Endothelial cell (in vitro differentiated cells): ENCODE data around the gene SENP7. TPM values are rescaled to one million over a fixed set of nuclear protein-coding genes. Genes with fewer than 3 reads are reported as not detected.

Source experiments
- DNase-seq: peaks from one replicate; pipeline ENCODE4 v3.0.0; 2021; ENCODE audit warnings: low spot score
- H3K27ac Mint-ChIP-seq: one replicate; pipeline ENCODE4 v1.8.0; 2021; ENCODE audit warnings: mixed read lengths, inconsistent platforms; ENCODE audit not compliant: unreplicated experiment
- H3K27me3 Mint-ChIP-seq: one replicate; pipeline ENCODE4 v1.8.0; 2021; ENCODE audit warnings: mild to moderate bottlenecking, moderate library complexity, mixed read lengths, inconsistent platforms; ENCODE audit not compliant: unreplicated experiment
- H3K36me3 Mint-ChIP-seq: one replicate; pipeline ENCODE4 v1.8.0; 2021; ENCODE audit warnings: mild to moderate bottlenecking, low read depth, mixed read lengths, inconsistent platforms; ENCODE audit not compliant: unreplicated experiment
- H3K4me1 Mint-ChIP-seq: one replicate; pipeline ENCODE4 v1.8.0; 2021; ENCODE audit warnings: mild to moderate bottlenecking, mixed read lengths, inconsistent platforms; ENCODE audit not compliant: unreplicated experiment
- H3K4me3 Mint-ChIP-seq: one replicate; pipeline ENCODE4 v1.8.0; 2021; ENCODE audit warnings: mild to moderate bottlenecking, mixed read lengths, inconsistent platforms; ENCODE audit not compliant: unreplicated experiment
- H3K9me3 Mint-ChIP-seq: one replicate; pipeline ENCODE4 v1.8.0; 2021; ENCODE audit warnings: mixed read lengths, inconsistent platforms; ENCODE audit not compliant: unreplicated experiment
- total RNA-seq: library from RNA; stranded (reverse); fragmentation: NEBNext Ultra II Directional; extraction: Animal tissue kit (Norgen Biotek cat#: 25700); gene quantifications from one replicate; pipeline ENCODE4 v1.2.1, GENCODE V29; 2021; ENCODE audit not compliant: unreplicated experiment
- TF ChIP-seq, protein P1 (sequence below): fragments of 200-600 bp; sonication (generic); IDR thresholded peaks from one replicate; pipeline ENCODE4 v1.5.0; 2021; ENCODE audit warnings: antibody characterized with exemption; ENCODE audit not compliant: unreplicated experiment

SENP7 gene
- total RNA-seq, 1 donor from 2014 or later, result 36.6 TPM

DNA sequence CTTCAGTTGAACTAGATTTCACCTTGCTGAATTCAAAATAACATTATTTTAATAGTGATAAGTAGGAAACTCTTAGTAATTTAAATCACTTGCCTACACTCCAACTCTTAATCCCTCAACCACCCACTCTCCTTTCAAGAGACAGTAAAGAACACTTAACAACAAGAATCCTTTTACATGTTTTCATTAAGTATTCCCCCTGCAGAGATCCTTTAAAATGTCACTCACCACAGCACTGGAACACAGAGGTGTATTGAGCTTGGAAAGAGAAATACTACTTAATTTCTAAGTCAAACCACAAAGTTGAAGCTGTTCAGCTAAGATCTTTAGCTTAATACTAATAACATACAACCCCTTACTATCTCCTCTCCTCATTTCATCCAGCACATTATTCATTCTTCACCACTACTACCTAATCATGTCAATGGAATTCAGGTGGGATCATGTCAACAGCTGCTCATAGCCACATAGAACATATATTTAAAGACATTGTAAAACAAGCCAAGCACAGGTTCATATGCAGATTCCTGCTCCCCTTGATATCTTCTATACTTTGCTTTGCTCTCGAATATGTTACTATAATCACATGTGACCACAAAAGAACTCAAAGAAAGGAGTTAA, 233.1 kb downstream of the SENP7 start:
- H3K4me3 Mint-ChIP-seq, result no peak overlapping the region
- DNase-seq, result no peak
- no peaks in the 10 kb centered on the region for H3K36me3 Mint-ChIP-seq
- H3K27me3 Mint-ChIP-seq, result no peaks in the 10 kb centered on the region
- no peaks in the 10 kb centered on the region for H3K9me3 Mint-ChIP-seq
- TF ChIP-seq, protein P1, sequence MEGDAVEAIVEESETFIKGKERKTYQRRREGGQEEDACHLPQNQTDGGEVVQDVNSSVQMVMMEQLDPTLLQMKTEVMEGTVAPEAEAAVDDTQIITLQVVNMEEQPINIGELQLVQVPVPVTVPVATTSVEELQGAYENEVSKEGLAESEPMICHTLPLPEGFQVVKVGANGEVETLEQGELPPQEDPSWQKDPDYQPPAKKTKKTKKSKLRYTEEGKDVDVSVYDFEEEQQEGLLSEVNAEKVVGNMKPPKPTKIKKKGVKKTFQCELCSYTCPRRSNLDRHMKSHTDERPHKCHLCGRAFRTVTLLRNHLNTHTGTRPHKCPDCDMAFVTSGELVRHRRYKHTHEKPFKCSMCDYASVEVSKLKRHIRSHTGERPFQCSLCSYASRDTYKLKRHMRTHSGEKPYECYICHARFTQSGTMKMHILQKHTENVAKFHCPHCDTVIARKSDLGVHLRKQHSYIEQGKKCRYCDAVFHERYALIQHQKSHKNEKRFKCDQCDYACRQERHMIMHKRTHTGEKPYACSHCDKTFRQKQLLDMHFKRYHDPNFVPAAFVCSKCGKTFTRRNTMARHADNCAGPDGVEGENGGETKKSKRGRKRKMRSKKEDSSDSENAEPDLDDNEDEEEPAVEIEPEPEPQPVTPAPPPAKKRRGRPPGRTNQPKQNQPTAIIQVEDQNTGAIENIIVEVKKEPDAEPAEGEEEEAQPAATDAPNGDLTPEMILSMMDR, result no peak
- no peak overlapping the region for H3K27ac Mint-ChIP-seq
- H3K4me1 Mint-ChIP-seq, result no peaks in the 10 kb centered on the region

DNA sequence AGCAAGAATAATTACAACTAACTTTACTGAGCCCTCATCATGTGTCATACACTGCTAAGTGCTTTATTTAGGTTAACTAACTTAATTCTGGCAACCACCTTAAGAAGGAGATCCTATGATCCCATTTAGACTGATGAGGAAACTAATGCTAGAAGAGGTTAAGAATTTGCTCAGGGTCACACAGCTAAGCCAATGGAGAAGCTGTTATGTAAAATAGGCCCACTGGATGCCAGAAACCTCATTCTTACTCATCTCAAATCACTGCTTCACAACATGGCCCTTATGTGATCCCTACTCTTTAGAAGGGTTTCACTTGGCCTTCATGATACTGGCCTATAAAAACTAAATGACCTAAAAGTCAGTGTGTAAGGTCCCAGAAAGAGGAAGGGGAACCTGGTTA, 233.8 kb downstream of the SENP7 start:
- no peak for DNase-seq
- Mint-ChIP-seq H3K36me3 (no peaks in the 10 kb centered on the region), H3K9me3 (no peaks in the 10 kb centered on the region), H3K4me1 (no peaks in the 10 kb centered on the region), H3K27me3 (no peaks in the 10 kb centered on the region), H3K4me3 (no peak overlapping the region), H3K27ac (no peak overlapping the region)
- TF ChIP-seq, protein P1, result no peak

DNA sequence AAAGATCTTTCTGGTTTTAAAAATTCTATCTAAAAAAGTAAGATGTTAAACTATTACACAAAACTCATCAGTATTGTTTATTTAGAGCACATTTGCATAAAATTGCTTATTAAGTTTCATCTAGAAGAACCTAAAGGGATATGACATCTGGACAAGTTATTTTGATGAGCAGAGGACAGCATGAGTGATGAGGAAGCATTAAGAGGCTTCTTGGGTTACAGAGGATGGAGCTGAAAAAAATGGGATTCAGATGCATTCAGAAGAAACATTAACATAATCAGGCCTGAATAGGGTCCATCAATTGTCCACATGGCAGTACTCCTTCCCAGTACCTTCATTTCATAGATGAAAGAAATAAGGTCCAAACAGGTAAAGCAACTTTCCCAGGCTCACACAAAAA, 234.3 kb downstream of the SENP7 start:
- Mint-ChIP-seq H3K27ac (no peak overlapping the region), H3K4me1 (no peaks in the 10 kb centered on the region), H3K36me3 (no peaks in the 10 kb centered on the region), H3K9me3 (no peaks in the 10 kb centered on the region), H3K27me3 (no peaks in the 10 kb centered on the region), H3K4me3 (no peak overlapping the region)
- TF ChIP-seq, protein P1, result no peak
- no peak for DNase-seq

Other genes with a start within 250 kb of the SENP7 start
- gene IMPG2, start 192.6 kb downstream of the SENP7 start, total RNA-seq, result 0.74 TPM
- 26.3 TPM for gene TRMT10C, start 48.7 kb upstream of the SENP7 start, total RNA-seq
- gene PCNP, start 61.0 kb upstream of the SENP7 start, total RNA-seq, result 117 TPM
- gene ZBTB11, start 163.9 kb upstream of the SENP7 start, total RNA-seq, result 13.0 TPM
- gene RPL24, start 173.5 kb upstream of the SENP7 start, total RNA-seq, result 1,216 TPM
- 7.2 TPM for gene CEP97, start 211.4 kb upstream of the SENP7 start, total RNA-seq